Ovary (tissue), 9 donors: ENCODE data around the gene LPCAT3. TPM values are rescaled to one million over a fixed set of nuclear protein-coding genes. Genes with fewer than 3 reads are reported as not detected.

Experiments used
- DNase-seq, 5 donors: peaks; one replicate each; pipeline ENCODE4 v3.0.0-alpha.2; 2019 to 2020
- H3K27ac ChIP-seq, 2 donors: fragments of 200-600 bp; one replicate each; pipeline versions ENCODE4 v1.5.1 to v1.8.0; 2019 to 2022
- H3K27me3 ChIP-seq: fragments of 200-600 bp; one replicate; pipeline ENCODE4 v1.8.0; 2022
- H3K36me3 ChIP-seq: fragments of 200-600 bp; sonication (generic); one replicate; pipeline ENCODE4 v1.5.1; 2019
- H3K4me1 ChIP-seq: one replicate; pipeline ENCODE4 v1.8.1; 2013; ENCODE audit warnings: mild to moderate bottlenecking, moderate library complexity; ENCODE audit not compliant: insufficient read depth
- H3K4me3 ChIP-seq: fragments of 200-600 bp; sonication (generic); one replicate; pipeline ENCODE4 v1.5.1; 2017
- H3K9me3 ChIP-seq, 2 donors: fragments of 200-600 bp in 1 of 2; sonication (generic) in 1 of 2; one replicate each; pipeline versions ENCODE4 v1.5.1 to v1.8.1; 2013 to 2019; ENCODE audit warnings: mild to moderate bottlenecking in 1 of 2, moderate library complexity in 1 of 2
- EP300 ChIP-seq: sonication (generic); formaldehyde crosslinking; IDR thresholded peaks from one replicate; pipeline ENCODE4 v1.6.1; 2017; ENCODE audit warnings: antibody characterized with exemption
- POLR2A ChIP-seq: fragments of 450-650 bp; IDR thresholded peaks from one replicate; pipeline ENCODE4 v1.6.1; 2017; ENCODE audit warnings: antibody characterized with exemption, mild to moderate bottlenecking, moderate library complexity
- WGBS, 3 donors: extraction: QIAGEN DNeasy Blood & Tissue Kit in 1 of 3; methylation state at CpG; one replicate each; pipeline versions ENCODE4 v1.1.5 to v1.1.7; 2013 to 2017; 5-methylcytosine and 5-hydroxymethylcytosine counted together
- intact Hi-C, 4 donors: fragments of 100-400 bp; cut with DNase I; formaldehyde crosslinking; loops; one replicate each; pipeline versions ENCODE4 v1.11.0 to v1.15.1; 2022 to 2023
- polyA plus RNA-seq, 2 donors: library from polyadenylated mRNA; stranded (reverse); fragments of 200-250 nt in 1 of 2; fragments of 350-450 nt in 1 of 2; fragmentation: Illumina TruSeq in 1 of 2; extraction: RNeasy Lipid Tissue Mini Kit (QIAGEN cat#74804) in 1 of 2; gene quantifications; one replicate each; pipeline ENCODE4 v1.2.3, GENCODE V29; 2013 to 2014
- total RNA-seq, 7 donors: library from RNA; depleted of rRNA in 2 of 7; stranded (reverse); fragments of >200 nt in 2 of 7; fragmentation: NEBNext Ultra II Directional in 3 of 7; extraction: Animal tissue kit (Norgen Biotek cat#: 25700) in 3 of 7; gene quantifications; one replicate each; pipeline versions ENCODE4 v1.1.0 to v1.2.4, GENCODE V29; 2016 to 2023
- TF ChIP-seq, protein P1 (sequence below), 3 donors: fragments of 450-650 bp in 2 of 3; fragments of 200-600 bp in 1 of 3; IDR thresholded peaks; one replicate each; pipeline versions ENCODE4 v1.5.1 to v1.8.0; 2016 to 2022; ENCODE audit warnings: antibody characterized with exemption in 3 of 3, mild to moderate bottlenecking in 1 of 3
- donor health status: DM: no; HTN: no; CAD: no; lungs with moderate emphysema.
- donor health status: DM: no; HTN: no; CAD: no.
- donor health status: Bipolar disorder and iron deficiency.
- donor health status: DM: yes; HTN: yes; CAD: no.
- donor health status: DM: no; HTN: no; CAD: no.
- donor health status: DM: yes; HTN: yes; CAD: no.

The LPCAT3 gene
- total and polyA plus RNA-seq, 9 donors: 15.5 to 51.2 (median 39.5) TPM

DNA sequence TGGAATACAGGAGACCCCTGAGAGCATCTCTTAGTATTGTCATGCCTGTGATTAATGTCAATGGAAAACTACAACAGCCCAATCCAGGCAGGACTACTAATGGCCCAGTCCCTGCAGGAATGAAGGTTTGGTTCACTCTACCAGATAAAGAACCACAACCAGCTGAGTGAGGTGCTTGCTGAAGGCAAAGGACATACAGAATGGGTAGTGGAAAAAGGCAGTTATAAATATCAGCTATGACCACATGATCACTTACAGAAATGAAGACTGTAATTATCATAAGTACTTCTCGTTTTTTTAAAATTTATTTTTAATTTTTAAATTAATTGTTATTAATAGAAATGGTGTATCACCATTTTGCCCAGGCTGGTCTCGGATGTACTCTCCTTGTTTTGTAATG lies 17.2 kb upstream of the LPCAT3 start:
- TF ChIP-seq, protein P1, sequence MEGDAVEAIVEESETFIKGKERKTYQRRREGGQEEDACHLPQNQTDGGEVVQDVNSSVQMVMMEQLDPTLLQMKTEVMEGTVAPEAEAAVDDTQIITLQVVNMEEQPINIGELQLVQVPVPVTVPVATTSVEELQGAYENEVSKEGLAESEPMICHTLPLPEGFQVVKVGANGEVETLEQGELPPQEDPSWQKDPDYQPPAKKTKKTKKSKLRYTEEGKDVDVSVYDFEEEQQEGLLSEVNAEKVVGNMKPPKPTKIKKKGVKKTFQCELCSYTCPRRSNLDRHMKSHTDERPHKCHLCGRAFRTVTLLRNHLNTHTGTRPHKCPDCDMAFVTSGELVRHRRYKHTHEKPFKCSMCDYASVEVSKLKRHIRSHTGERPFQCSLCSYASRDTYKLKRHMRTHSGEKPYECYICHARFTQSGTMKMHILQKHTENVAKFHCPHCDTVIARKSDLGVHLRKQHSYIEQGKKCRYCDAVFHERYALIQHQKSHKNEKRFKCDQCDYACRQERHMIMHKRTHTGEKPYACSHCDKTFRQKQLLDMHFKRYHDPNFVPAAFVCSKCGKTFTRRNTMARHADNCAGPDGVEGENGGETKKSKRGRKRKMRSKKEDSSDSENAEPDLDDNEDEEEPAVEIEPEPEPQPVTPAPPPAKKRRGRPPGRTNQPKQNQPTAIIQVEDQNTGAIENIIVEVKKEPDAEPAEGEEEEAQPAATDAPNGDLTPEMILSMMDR (IDR thresholded peaks at IDR 0.05): no peak
- TF ChIP-seq EP300 (no peak), POLR2A (no peak)
- intact Hi-C loops: no loop called here
- DNase-seq: no peak
- H3K27me3 ChIP-seq: no peaks in the 10 kb centered on the region
- no peaks in the 10 kb centered on the region for H3K4me1 ChIP-seq
- H3K27ac ChIP-seq: no peak overlapping the region
- H3K4me3 ChIP-seq: no peak overlapping the region
- 61 to 68% (median 65%) methylated on average over 2 of the region's 2 CpGs for WGBS, 3 donors
- H3K36me3 ChIP-seq: no peaks in the 10 kb centered on the region
- H3K9me3 ChIP-seq: no peaks in the 10 kb centered on the region

DNA sequence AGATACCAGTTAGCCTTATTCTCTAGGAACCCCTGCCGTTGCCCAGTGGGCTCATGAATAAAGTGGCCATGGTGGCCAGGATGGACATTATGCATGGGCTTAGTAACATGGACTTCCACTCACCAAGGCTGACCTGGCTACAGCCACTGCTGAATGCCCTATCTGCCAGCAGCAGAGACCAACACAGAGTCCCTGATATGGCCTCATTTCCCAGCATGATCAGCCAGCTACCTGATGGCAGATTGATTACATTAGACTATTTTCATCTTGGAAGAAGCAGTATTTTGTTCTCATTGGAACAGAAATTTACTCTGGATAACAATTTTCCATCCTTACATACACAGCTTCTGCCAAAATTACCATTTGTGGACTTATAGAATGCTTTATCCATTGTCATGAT lies 16.2 kb upstream of the LPCAT3 start:
- TF ChIP-seq POLR2A: no peak
- H3K36me3 ChIP-seq: no peaks in the 10 kb centered on the region
- no peaks in the 10 kb centered on the region for H3K9me3 ChIP-seq
- intact Hi-C loops: no loop called here
- no peak overlapping the region for H3K4me3 ChIP-seq
- H3K4me1 ChIP-seq: no peaks in the 10 kb centered on the region
- no peak for DNase-seq
- H3K27me3 ChIP-seq: no peaks in the 10 kb centered on the region
- no peak overlapping the region for H3K27ac ChIP-seq
- 75 to 95% (median 88%) methylated on average over 1 of the region's 1 CpG for WGBS, 3 donors

DNA sequence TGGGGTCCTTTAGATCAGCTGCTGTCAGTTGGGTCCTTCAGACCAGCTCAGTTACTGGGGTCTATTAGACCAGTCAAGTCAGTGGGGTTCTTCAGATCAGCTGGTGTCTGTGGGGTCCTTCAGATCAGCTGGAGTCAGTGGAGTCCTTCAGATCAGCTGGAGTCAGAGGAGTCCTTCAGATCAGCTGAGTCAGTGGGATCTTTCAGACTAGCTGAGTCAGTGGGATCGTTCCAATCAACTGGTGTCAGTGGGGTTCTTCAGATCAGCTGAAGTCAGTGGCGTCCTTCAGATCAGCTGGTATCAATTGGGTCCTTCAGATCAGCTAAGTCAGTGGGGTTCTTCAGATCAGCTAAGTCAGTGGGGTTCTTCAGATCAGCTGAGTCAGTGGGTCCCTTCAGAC lies 14.7 kb upstream of the LPCAT3 start:
- Histone ChIP-seq H3K4me1 (no peaks in the 10 kb centered on the region), H3K4me3 (no peak overlapping the region), H3K36me3 (no peaks in the 10 kb centered on the region), H3K27me3 (no peaks in the 10 kb centered on the region), H3K27ac (no peak overlapping the region), H3K9me3 (no peaks in the 10 kb centered on the region)
- DNase-seq: no peak
- no peak for TF ChIP-seq EP300
- no peak for TF ChIP-seq POLR2A
- TF ChIP-seq, protein P1 (IDR thresholded peaks at IDR 0.05): no peak
- intact Hi-C loops: no loop called here
- 77 to 90% (median 77%) methylated on average over 2 of the region's 2 CpGs for WGBS, 3 donors

DNA sequence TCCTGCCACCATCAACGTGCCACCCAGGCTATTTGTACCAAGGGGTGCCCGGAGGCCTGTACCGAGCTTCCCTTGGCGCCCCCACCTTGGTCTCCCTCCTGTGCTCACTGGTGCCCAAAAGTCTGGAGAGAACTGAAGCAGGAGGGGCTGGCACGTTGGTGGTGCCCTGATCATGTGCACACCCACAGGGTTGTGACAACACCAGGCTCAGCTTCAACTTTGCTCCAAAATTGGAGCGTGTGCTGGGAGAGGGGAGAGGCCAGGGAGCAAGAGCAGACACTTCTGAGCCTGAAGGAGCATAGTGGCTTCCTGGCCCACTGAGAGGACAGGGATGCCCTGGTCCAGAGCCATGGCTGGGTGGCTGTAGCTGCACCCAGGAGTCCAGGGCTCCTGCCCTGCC lies 13.0 kb upstream of the LPCAT3 start:
- Histone ChIP-seq H3K27me3 (no peaks in the 10 kb centered on the region), H3K9me3 (no peaks in the 10 kb centered on the region), H3K27ac (no peak overlapping the region), H3K4me3 (no peak overlapping the region), H3K36me3 (no peaks in the 10 kb centered on the region), H3K4me1 (no peaks in the 10 kb centered on the region)
- 79 to 90% (median 87%) methylated on average over 6 of the region's 6 CpGs for WGBS, 3 donors
- TF ChIP-seq, protein P1 (IDR thresholded peaks at IDR 0.05): no peak
- TF ChIP-seq EP300 (no peak), POLR2A (no peak)
- intact Hi-C loops: no loop called here
- no peak for DNase-seq

DNA sequence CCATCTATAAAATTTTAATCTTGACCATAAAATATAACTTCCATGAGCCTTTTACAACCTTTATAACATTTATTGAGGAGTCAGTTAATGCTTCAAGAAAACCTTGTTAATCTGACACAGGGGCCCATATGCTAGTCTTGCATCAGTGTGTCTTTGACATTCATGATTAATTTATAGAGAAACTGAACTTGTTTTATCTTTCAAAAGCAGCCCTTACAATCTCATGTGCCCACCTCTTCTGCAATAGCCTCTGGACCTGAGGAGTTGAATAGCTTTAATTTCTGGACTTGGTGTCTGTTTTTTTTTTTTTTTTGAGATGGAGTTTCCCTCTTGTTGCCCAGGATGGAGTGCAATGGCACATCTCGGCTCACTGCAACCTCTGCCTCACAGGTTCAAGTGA lies 8.6 kb upstream of the LPCAT3 start:
- DNase-seq: no peak
- intact Hi-C loops: no loop called here
- TF ChIP-seq EP300 (no peak), POLR2A (no peak)
- TF ChIP-seq, protein P1 (IDR thresholded peaks at IDR 0.05): no peak
- H3K9me3 ChIP-seq: no peaks in the 10 kb centered on the region
- H3K27ac ChIP-seq: no peak overlapping the region
- WGBS, 3 donors: 74 to 88% (median 78%) methylated on average over 1 of the region's 1 CpG
- H3K27me3 ChIP-seq: no peaks in the 10 kb centered on the region
- no peaks in the 10 kb centered on the region for H3K36me3 ChIP-seq
- no peak overlapping the region for H3K4me3 ChIP-seq
- no peaks in the 10 kb centered on the region for H3K4me1 ChIP-seq
